Activated T-helper 17 cell treated with anti-CD3 and anti-CD28 coated beads, Interleukin-2, amount 50 U/mL, for 72 hours (primary cell): ENCODE data around the gene SHISA8. TPM values are rescaled to one million over a fixed set of nuclear protein-coding genes. Genes with fewer than 3 reads are reported as not detected.

Source experiments
- ATAC-seq: fragments of 150-1000 bp; cut with Tn5 transposase; replicated peaks from 2 replicates; pipeline ENCODE4 v1.10.0; 2021; ENCODE audit warnings: mild to moderate bottlenecking, moderate library complexity
- H3K27ac Mint-ChIP-seq: one replicate; pipeline ENCODE4 v1.8.0; 2022; ENCODE audit warnings: mixed read lengths
- H3K27me3 Mint-ChIP-seq: one replicate; pipeline ENCODE4 v1.8.0; 2022; ENCODE audit warnings: mixed read lengths
- H3K36me3 Mint-ChIP-seq: one replicate; pipeline ENCODE4 v1.8.0; 2022; ENCODE audit warnings: low read depth, mild to moderate bottlenecking, mixed read lengths
- H3K4me1 Mint-ChIP-seq: one replicate; pipeline ENCODE4 v1.8.0; 2022; ENCODE audit warnings: mixed read lengths
- H3K4me3 Mint-ChIP-seq: one replicate; pipeline ENCODE4 v1.8.0; 2022; ENCODE audit warnings: mild to moderate bottlenecking, mixed read lengths
- H3K9me3 Mint-ChIP-seq: one replicate; pipeline ENCODE4 v1.8.0; 2022; ENCODE audit warnings: mixed read lengths
- total RNA-seq, 2 donors: library from RNA; stranded (reverse); gene quantifications; one replicate each; pipeline ENCODE4 v1.2.3, GENCODE V29; 2022

The SHISA8 gene
- total RNA-seq, 2 donors from 2014 or later = 2.8 TPM; not detected in 1

DNA sequence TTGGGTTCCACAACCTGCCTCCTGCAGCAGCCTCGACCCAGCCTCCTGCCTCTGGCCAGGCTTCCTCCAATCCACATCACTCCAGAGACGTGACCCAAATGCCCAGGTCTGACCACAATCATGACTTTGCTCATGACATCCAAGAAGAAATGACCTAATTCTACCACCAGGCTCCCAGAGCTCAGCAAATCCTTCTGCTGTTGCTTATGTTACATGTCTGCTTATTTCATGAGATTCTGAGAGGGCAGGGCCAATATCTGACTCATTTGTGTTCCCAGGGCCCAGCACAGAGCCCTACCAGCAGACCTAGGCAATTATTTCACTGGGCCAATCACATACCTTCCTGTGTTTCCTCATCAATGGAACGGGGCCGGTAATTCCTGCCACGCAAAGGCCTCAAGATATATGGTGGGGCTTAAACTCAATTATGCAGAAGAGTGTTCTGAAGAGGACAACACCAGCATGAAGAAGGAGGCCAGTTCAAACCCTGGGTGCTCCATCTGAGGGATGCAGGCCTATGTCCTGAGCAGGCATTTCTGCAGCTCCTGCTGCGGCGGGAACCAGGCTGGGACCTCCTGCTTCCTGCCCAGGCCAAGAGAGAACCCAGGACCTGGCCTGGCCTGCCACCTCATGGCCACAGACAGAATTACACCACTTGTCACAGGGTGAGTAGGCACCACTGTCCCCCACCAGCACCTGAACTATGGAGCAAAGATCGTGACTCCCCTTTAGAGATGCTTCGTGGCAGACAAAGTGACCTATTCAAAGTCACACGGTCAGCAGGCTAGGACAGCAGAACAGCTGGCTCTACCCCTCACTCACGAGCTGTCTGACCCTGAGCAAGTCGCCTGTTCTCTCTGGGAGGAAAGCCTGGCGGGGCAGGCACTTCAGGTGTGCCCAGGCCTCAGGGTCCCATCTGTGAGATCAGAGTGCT lies 26.2 kb upstream of the SHISA8 start:
- ATAC-seq = peak; percentile 69
- Mint-ChIP-seq H3K9me3 (no peaks in the 10 kb centered on the region), H3K27ac (peak overlapping the region; percentile 100), H3K4me3 (peak overlapping the region; percentile 77), H3K4me1 (peaks cover 38% of the 10 kb centered on the region), H3K27me3 (no peaks in the 10 kb centered on the region), H3K36me3 (peaks cover 98% of the 10 kb centered on the region)

DNA sequence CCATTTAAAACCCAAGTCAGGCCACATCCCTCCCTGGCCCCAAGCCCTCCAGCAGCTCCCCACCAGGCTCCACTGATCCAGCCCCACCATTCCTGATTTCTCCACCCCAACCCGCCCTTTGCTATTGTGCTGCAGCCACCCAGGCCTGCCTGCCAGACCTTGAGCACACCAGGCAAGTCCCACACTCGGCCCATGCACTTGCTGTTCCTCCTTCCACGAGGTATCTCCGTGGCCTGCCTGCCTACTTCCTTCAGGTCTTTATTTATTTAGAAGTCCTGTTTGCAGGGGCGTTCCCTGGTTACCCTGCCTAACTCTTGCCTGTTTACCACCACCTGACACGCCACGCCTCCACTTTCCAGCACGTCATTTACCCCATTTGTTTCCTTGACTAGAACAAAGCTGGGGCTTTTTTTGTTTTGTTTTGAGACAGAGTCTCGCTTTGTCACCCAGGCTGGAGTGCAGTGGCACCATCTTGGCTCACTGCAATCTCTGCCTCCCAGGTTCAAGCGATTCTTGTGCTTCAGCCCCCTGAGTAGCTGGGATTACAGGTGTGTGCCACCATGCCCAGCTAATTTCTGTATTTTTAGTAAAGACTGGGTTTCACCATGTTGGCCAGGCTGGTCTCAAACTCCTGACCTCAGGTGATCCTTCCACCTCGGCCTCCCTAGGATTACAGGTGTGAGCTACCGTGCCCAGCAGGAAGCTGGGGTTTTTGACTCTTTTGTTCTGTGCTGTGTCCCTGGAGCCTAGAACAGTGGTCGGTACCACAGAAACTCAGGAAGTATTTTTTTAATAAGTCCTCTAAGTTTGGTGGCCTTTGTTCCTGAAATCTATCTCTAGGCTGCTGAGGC lies 25.3 kb upstream of the SHISA8 start:
- H3K27ac Mint-ChIP-seq = peak overlapping the region; percentile 100
- H3K4me1 Mint-ChIP-seq = peaks cover 33% of the 10 kb centered on the region
- H3K4me3 Mint-ChIP-seq = peak overlapping the region; percentile 77
- no peaks in the 10 kb centered on the region for H3K27me3 Mint-ChIP-seq
- peak; percentile 78 for ATAC-seq
- H3K36me3 Mint-ChIP-seq = peaks cover 92% of the 10 kb centered on the region
- H3K9me3 Mint-ChIP-seq = no peaks in the 10 kb centered on the region

DNA sequence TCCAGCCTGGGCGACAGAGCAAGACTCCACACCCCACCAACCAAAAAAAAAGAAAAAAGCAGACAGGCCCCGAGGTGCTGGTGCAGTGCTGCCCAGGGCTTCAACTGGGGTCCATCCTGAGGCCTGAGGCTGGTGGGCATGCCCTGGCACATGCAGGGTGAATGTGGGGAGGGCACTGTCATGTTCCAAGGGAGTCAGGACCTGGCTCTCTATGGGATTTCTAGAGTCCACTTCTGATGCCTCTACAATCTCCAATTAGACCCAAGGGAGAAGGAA lies 22.0 kb upstream of the SHISA8 start:
- peaks cover 25% of the 10 kb centered on the region for H3K4me1 Mint-ChIP-seq
- no peaks in the 10 kb centered on the region for H3K9me3 Mint-ChIP-seq
- no peak overlapping the region for H3K27ac Mint-ChIP-seq
- no peak for ATAC-seq
- peaks cover 59% of the 10 kb centered on the region for H3K36me3 Mint-ChIP-seq
- no peaks in the 10 kb centered on the region for H3K27me3 Mint-ChIP-seq
- no peak overlapping the region for H3K4me3 Mint-ChIP-seq

DNA sequence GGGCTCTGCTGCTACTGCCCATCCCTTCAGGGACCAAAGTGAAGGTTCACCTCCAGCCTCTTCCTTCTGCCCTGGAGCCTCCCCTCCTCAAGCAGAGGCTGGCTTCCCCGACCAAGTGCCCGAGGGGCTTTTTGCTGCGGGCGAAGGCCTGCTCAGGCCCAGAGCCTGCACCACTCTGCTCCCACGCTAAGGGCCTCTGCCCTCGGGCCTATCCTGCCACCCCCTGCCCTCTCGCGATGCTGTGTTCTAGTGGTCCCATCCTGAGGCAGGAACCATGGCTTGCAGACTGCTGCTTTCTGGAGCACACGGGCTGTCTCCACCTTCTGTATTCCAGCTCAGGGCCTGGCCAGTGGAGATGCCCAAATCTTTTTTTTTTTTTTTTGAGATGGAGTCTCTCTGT lies 20.6 kb upstream of the SHISA8 start:
- no peak for ATAC-seq
- Mint-ChIP-seq H3K27ac (peak overlapping the region; percentile 48), H3K27me3 (no peaks in the 10 kb centered on the region), H3K4me3 (no peak overlapping the region), H3K9me3 (no peaks in the 10 kb centered on the region), H3K36me3 (peaks cover 46% of the 10 kb centered on the region), H3K4me1 (peaks cover 13% of the 10 kb centered on the region)

DNA sequence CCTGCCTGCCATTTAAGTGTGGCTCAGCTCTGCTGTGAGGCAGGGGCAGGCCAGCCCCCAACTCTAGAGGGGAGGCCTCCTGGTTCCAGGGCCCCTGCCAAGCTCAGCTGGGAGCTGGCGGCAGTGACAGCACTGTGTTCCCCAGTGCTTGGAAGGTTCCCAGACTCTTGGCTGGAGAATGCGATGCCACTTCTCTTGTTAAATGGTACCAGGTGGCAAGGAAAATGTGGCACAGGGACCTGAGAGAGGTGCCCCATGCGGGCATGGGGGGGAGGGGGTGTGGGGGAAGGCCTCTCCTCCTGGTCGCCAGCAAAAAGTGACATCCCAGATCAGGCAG lies 20.1 kb upstream of the SHISA8 start:
- Mint-ChIP-seq H3K36me3 (peaks cover 41% of the 10 kb centered on the region), H3K4me1 (peaks cover 9% of the 10 kb centered on the region), H3K9me3 (no peaks in the 10 kb centered on the region), H3K4me3 (no peak overlapping the region), H3K27ac (no peak overlapping the region), H3K27me3 (no peaks in the 10 kb centered on the region)
- no peak for ATAC-seq

DNA sequence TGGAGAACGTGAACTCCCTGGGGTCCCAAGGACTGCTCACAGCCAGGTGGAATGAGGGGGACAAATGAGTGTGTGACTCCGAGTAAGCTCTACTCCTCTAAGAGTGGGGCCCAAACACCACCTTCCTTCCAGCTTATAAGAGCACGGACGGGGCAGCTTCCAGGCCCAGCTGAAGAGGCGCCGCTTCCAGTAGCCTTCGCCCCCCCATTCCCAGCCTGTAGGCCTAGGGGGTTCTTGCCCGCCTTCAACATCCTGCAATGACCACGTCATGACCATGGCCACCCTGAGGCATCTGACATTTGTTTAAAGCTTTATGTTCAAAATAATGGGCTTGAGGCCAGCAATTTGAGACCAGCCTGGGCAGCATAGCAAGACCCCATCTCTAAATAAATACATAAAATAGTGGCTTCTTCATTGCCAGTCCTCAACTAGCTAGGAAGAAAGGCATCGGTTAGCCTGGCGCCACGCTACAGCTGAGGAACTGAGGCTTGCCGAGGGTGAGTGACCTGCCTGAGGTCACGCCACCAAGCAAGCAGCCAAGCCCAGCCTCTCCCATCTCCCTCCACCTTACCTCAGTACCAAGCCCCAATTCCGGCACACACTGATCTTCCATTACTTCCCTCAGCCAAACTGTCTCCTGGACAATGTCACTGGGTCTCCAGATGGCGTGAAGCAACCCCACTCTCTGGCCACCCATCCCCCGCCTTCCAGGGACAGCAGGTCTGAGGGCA lies 19.6 kb upstream of the SHISA8 start:
- H3K4me3 Mint-ChIP-seq = no peak overlapping the region
- no peaks in the 10 kb centered on the region for H3K9me3 Mint-ChIP-seq
- peaks cover 4% of the 10 kb centered on the region for H3K4me1 Mint-ChIP-seq
- no peak overlapping the region for H3K27ac Mint-ChIP-seq
- peaks cover 36% of the 10 kb centered on the region for H3K36me3 Mint-ChIP-seq
- ATAC-seq = no peak
- no peaks in the 10 kb centered on the region for H3K27me3 Mint-ChIP-seq

DNA sequence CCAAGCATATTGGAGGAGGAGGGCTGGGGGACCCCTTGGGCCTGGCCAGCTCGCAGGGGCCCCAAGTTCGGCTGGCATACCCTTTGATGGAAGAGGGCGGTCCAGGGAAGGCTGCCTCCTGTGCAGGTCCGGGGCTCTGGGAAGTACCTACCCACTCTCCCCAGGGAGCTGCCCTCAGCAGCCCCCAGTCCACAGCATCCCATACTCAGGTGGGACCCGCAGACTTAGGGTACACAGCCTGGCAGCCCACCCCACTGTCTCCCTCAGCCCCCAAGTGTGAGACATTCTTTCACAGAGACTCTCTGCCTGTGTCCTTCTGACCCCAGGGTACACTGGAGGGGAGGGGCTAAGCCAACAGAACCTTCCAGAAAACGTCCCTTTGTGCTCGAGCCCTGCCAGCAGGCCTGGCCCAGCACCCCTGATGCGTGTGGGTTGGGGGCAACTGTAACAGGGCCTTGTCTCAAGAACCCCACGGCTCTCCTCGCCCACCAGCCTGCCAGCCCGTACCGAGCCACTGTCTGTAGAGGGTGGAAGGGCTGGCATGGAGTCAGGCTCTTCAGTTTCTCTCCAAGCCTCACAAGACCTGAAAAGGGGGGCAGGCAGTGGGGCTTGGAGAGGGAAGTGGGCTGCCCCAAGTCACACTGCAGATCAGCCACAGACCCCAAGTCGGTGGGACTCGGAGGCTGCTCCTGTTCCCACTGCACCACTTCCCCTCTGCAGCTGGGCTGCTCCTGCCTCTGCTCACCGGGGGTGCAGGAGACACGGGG lies 18.7 kb upstream of the SHISA8 start:
- Mint-ChIP-seq H3K27me3 (no peaks in the 10 kb centered on the region), H3K9me3 (no peaks in the 10 kb centered on the region), H3K27ac (no peak overlapping the region), H3K4me1 (peaks cover 5% of the 10 kb centered on the region), H3K4me3 (no peak overlapping the region), H3K36me3 (peaks cover 27% of the 10 kb centered on the region)
- ATAC-seq = no peak

DNA sequence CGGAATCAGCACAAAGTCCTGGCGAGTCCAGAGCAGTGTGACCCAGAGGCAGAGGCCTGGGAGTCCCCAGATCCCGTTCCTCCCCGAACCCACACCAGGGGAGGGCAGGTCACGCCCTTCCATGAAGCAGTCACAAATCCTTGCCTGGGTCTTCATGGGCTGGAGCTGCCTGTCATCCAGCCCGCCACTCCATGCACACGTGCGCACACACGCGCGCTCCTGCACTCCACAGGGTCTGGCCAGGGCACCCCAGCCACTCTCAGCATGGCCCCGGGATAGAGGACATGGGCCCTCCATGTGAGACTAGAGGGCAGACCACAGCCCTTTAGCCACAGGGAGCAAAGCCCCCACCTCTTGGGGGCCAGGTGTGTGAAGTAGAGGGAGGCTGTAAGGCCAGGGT lies 17.5 kb upstream of the SHISA8 start:
- Mint-ChIP-seq H3K9me3 (no peaks in the 10 kb centered on the region), H3K4me3 (no peak overlapping the region), H3K27ac (no peak overlapping the region), H3K36me3 (peaks cover 15% of the 10 kb centered on the region), H3K27me3 (no peaks in the 10 kb centered on the region), H3K4me1 (peaks cover 5% of the 10 kb centered on the region)
- ATAC-seq = no peak

DNA sequence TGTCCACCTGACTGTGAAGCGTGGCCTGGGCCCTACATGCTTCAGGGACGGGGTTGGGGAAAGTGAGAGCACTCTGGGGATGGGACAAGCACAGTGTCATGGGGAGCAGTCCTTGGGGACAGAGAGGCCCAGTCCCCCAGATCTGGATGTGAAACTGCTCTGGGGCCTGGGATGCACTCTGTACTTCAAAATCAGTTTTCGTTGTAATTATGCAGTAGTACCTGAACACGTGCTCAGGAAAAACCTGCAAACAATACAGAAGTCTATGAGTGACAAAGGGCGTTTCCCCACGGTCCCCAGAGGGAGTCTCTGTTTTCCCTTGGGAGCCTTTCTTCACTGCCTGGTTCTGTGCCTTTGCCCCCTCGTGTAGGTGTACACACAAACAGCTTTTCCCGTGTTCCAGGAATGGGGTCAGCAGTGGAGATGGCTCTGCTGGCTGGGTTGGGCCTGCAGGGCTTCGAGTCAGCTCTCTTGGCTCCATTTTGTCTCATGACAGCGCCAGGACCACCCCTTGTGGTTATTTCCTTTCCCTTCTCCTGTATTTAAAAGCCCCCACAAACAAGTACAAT lies 16.9 kb upstream of the SHISA8 start:
- Mint-ChIP-seq H3K27me3 (no peaks in the 10 kb centered on the region), H3K9me3 (no peaks in the 10 kb centered on the region), H3K4me1 (peaks cover 5% of the 10 kb centered on the region), H3K36me3 (peaks cover 9% of the 10 kb centered on the region), H3K4me3 (no peak overlapping the region), H3K27ac (no peak overlapping the region)
- ATAC-seq = no peak

DNA sequence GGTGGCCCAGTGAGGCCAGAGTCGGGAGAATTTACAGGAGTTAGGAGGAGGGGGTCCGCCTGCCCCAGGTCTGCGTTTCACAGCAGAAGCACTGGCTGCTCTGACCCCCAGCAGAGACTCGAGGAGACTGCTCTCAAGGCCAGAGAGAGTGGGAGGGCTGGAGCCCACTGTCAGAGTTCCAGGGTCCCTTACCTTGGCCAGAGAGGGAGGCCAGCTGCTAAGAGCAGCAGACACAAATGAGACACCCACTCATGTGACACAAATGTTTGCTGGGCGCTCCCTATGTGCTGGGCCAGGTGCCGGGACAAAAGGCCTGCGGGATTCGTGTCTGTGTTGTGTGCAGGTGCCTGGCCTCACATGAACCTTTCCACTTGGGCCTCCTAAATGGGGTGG lies 14.5 kb upstream of the SHISA8 start:
- H3K4me3 Mint-ChIP-seq = no peak overlapping the region
- peak overlapping the region; percentile 70 for H3K27ac Mint-ChIP-seq
- no peaks in the 10 kb centered on the region for H3K27me3 Mint-ChIP-seq
- ATAC-seq = no peak
- no peaks in the 10 kb centered on the region for H3K9me3 Mint-ChIP-seq
- peaks cover 5% of the 10 kb centered on the region for H3K4me1 Mint-ChIP-seq
- peaks cover 5% of the 10 kb centered on the region for H3K36me3 Mint-ChIP-seq

DNA sequence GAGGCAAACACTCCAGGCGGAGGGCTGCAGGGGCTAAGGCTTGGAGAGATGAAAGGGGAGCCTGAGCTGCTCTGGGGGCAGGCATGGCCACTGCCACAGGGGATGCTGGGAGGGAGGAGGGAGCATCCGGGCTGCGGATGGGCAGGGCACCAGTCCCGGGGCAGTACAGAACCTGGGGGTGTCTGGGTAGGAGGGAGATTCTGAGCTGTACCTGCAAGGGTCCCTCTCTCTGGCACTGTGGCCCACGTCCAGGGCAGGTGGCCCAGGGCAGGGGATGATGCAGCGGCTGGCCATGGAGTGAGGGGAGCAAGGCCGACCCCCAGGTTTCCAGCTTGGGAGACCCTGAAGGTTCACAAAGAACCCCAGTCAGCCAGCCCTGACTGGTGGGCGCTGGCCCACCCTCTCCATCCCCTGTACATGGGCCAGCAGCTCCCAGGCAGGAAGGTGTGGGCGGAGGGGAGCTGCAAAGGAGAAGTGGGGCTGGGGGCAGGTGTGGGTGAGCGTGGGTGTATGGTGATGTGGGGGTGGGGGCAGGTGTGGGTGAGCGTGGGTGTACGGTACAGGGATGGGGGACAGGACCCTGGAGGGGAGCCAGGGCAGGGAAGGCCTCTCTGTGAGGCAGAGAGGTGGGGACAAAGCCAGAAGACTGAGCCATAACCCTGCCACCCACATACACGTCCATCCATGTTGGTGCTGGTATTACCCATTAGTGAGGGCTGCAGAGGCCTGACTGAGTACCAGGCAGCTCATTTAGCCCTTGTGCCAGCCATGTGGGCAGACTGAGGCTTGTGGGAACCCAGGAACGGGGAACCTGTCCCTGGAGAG lies 13.9 kb upstream of the SHISA8 start:
- H3K27me3 Mint-ChIP-seq = no peaks in the 10 kb centered on the region
- no peak for ATAC-seq
- peaks cover 5% of the 10 kb centered on the region for H3K36me3 Mint-ChIP-seq
- no peaks in the 10 kb centered on the region for H3K9me3 Mint-ChIP-seq
- H3K4me3 Mint-ChIP-seq = no peak overlapping the region
- peaks cover 5% of the 10 kb centered on the region for H3K4me1 Mint-ChIP-seq
- H3K27ac Mint-ChIP-seq = peak overlapping the region; percentile 70

DNA sequence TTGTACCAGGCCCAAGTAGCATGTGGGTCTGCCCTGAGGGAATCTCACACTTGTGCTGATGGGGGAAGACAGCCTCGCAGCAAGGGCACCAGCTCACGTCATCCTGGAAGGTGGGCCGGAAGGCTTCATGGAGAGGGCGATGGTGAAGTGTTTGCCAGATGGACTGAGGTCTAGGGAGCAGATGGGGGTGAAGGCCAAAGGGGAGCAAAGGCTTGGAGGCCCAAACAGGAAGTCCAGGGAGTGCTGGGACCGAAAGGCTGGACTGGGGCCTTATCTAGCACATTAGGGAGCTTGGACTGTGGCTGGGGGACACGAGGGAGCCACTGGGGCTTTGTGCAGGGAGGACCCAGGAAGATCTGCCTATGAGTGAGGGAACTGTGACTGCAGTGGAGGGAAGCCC lies 12.9 kb upstream of the SHISA8 start:
- Mint-ChIP-seq H3K27ac (peak overlapping the region; percentile 82), H3K4me3 (peak overlapping the region; percentile 57), H3K36me3 (peaks cover 5% of the 10 kb centered on the region), H3K4me1 (peaks cover 5% of the 10 kb centered on the region), H3K27me3 (no peaks in the 10 kb centered on the region), H3K9me3 (no peaks in the 10 kb centered on the region)
- ATAC-seq = no peak

DNA sequence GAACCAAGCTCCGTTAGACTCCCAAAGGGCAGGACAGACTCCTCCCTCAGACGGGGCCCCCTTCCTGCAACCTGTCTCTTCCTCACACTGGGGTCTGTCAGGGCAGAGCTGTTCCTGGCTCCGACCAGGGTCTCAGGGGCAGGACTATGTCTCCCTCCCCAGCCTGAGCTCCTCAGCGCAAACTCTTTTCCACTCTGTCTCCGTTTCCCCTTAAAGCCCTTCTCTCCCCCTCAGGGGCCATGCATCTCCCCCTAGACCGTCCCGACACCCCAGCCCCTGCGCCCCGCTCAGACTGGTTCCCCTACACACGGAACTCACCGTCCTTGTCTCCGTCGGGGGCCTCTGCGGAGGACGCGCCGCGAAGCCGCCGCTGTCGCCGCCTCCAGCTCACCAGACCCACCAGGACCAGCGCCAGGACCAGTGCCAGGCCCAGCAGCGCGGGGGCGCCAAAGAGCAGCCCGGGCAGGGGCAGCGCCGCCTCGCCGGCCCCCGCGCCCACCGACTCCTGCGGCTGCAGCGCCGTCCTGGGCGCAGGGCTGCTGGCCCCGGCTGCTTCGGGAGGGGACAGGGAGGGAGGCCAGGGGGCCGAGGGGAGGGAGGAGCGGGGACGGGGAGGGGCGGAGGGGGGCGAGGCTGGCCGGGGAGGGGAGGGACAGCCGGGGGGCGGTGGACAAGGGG lies 11.0 kb upstream of the SHISA8 start:
- H3K27me3 Mint-ChIP-seq = no peaks in the 10 kb centered on the region
- no peaks in the 10 kb centered on the region for H3K9me3 Mint-ChIP-seq
- H3K4me1 Mint-ChIP-seq = peaks cover 5% of the 10 kb centered on the region
- peak overlapping the region; percentile 78 for H3K27ac Mint-ChIP-seq
- peaks cover 5% of the 10 kb centered on the region for H3K36me3 Mint-ChIP-seq
- H3K4me3 Mint-ChIP-seq = peak overlapping the region; percentile 68
- peak; percentile 80 for ATAC-seq
